ENCODE results near the gene ATP8B2. TPM values are rescaled to one million over a fixed set of nuclear protein-coding genes. Genes with fewer than 3 reads are reported as not detected.

The ATP8B2 gene
- total RNA-seq, 1 experiment from 2014 or later: 1.9 TPM

DNA sequence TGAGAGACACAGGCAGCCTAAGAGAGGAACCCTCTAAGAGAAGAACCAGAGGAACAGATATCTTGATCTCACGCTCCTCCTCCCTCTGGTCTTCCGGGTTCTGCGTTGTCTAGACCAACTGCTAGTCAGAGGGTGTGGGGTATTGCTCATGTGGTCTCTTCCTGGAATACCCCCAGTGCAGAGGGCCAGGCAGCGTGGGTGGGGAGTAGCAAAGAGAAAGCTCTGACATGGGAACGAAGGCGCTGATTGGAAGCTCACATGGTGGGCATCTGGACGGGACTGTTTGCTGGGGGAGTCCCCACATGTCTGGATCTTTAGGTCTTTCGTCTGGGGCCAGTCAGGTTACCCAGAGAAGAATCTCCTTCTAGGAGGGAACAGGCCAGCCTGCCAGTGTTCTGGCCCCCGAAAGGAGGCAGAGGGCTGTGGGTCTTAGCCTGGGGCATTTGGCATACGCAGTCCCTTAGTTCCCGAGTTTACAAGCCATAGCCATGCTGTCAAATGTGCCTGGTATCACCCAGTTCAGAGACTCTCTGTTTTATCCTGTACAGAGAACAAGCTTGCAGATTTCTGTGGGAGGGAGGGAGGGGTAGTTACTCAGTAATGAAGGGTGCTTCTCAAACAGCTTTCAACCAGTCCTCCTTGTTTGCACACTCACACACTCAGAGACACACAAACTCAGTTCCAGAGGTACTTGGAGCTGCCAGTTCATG lies 61.5 kb downstream of the ATP8B2 start:
- no peak for DNase-seq (ENCODE audit: low spot score)

GRCh38 chr1:154391086-154391770 lies 65.9 kb downstream of the ATP8B2 start:
- DNase-seq (ENCODE audit: low spot score): no peak

GRCh38 chr1:154398141-154398540 lies 72.8 kb downstream of the ATP8B2 start:
- DNase-seq (ENCODE audit: low spot score): no peak

DNA sequence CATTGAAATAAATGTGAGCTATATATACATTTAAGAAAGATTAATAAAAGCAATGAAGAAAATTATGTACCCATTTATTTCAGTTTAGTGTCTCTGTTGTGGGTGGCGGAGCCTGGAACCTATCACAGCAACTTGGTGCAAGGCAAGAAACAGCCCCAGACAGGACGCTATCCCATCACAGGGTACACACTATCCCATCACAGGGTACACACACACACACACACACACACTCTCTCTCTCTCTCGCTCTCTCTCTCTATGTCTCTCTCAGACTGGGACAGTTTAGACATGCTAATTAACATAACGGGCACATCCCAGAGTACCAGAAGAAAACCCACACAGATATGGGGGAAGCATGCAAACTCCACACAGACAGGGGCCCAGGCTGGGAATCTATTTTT lies 73.4 kb downstream of the ATP8B2 start:
- DNase-seq (ENCODE audit: low spot score): no peak

- DNase-seq (ENCODE audit: low spot score): no peak
Observed at GRCh38 chr1:154400381-154400801, 75.1 kb downstream of the ATP8B2 start.

Small RNAs within 50 kb of the gene (small RNA-seq; reads per million reads assigned to genes)
- gene RF00273: not detected
- not detected for gene RNU6-121P
- gene RNU6-239P: not detected
- gene RNU7-57P: not detected

Other genes starting within 250 kb of the ATP8B2 start
- not detected in 2 replicates for gene NUP210L, start 170.5 kb upstream of the ATP8B2 start, total RNA-seq (2014; rRNA removed; shearing (Covaris generic))
- 308 and 315 TPM in 2 replicates for gene TPM3, start 133.4 kb upstream of the ATP8B2 start, total RNA-seq (2014; rRNA removed; shearing (Covaris generic))
- gene CFAP141, start 119.2 kb upstream of the ATP8B2 start, total RNA-seq (2014; rRNA removed; shearing (Covaris generic)): not detected in 2 replicates
- 73.0 and 74.9 TPM in 2 replicates for gene UBAP2L, start 104.6 kb upstream of the ATP8B2 start, total RNA-seq (2014; rRNA removed; shearing (Covaris generic))
- 111 and 139 TPM in 2 replicates for gene HAX1, start 52.9 kb upstream of the ATP8B2 start, total RNA-seq (2014; rRNA removed; shearing (Covaris generic))
- gene AQP10, start 4.4 kb upstream of the ATP8B2 start, total RNA-seq (2014; rRNA removed; shearing (Covaris generic)): not detected in 2 replicates
- gene IL6R, start 79.8 kb downstream of the ATP8B2 start, total RNA-seq (2014; rRNA removed; shearing (Covaris generic)): 3.1 and 4.4 TPM in 2 replicates
- not detected in 2 replicates for gene TDRD10, start 176.7 kb downstream of the ATP8B2 start, total RNA-seq (2014; rRNA removed; shearing (Covaris generic))
- not detected in 2 replicates for gene SHE, start 176.9 kb downstream of the ATP8B2 start, total RNA-seq (2014; rRNA removed; shearing (Covaris generic))
- gene UBE2Q1, start 233.1 kb downstream of the ATP8B2 start, total RNA-seq (2014; rRNA removed; shearing (Covaris generic)): 29.6 and 31.3 TPM in 2 replicates
- not detected in 2 replicates for gene CHRNB2, start 242.3 kb downstream of the ATP8B2 start, total RNA-seq (2014; rRNA removed; shearing (Covaris generic))

Data from HT-29 (cell line).